ENCODE measurements around the gene ZNF487. TPM values are rescaled to one million over a fixed set of nuclear protein-coding genes. Genes with fewer than 3 reads are reported as not detected.

The ZNF487 gene
- total and polyA plus RNA-seq, 2 of the 13 experiments (the other 11 are each of a cell fraction or from before 2014, with no cell fraction given) = 7.4 to 8.8 TPM

DNA sequence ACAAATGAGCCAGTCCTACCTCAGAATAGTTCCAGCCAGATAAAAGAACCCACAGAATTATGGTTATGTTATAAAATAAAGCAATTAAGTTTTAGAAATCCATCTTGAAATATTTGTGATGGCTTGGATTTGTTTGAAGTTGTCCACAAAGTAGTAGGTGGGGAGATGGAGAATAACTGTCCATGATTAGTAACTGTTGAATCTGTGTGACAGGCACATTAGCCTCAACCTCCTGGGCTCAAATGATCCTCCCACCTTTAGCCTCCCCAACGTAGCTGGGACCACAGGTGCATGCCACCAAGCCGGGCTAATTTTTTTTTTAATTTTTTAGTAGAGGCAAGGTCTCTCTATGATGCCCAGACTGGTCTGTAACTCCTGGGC is 38.0 kb upstream of the ZNF487 start (continued):
- no peak for TF ChIP-seq JUN (CRISPR knock-in tag; IDR thresholded peaks at IDR 0.05)

GRCh38 chr10:43399320-43400310 is 37.3 kb upstream of the ZNF487 start:
- peaks cover 82% of the 10 kb centered on the region for H4K20me1 ChIP-seq (ENCODE audit: insufficient read depth, low read length)
- DNase-seq (ENCODE audit: low spot score) (peak; percentile 79), ATAC-seq (peak; percentile 3), FAIRE-seq (peak; percentile 56)
- ChIA-PET POLR2A (interaction anchor here (1.2 to 5.6 kb wide), 6 partner anchors 8 to 36 kb away, joined by 3 to 51 read pairs (median 22); partner anchors contain the start of genes HNRNPF and ZNF487), CTCF (ENCODE audit: low intra/inter-chr PET ratio, low total read pairs) (no interaction called here)
- BruUV-seq (replicated peaks) = no TSS peak
- H3K4me1 ChIP-seq (ENCODE audit: insufficient read depth, low read length) = peaks cover 79% of the 10 kb centered on the region
- peaks cover 90% of the 10 kb centered on the region for H3K79me2 ChIP-seq (ENCODE audit: insufficient read depth, low read length)
- H3K9ac ChIP-seq (ENCODE audit: insufficient read depth, low read depth, low read length) = peak overlapping the region; percentile 7; the same call in 1 of the 2 replicates
- no peaks in the 10 kb centered on the region; a peak in 1 of 5 replicates for H3K27me3 ChIP-seq (ENCODE audit: control insufficient read depth in 1 of 2, insufficient read depth in 2 of 2, low read length in 2 of 2)
- peak overlapping the region; percentile 73 for H3K4me2 ChIP-seq (ENCODE audit: low read depth, low read length)
- in situ Hi-C loops (cut with HindIII; ENCODE audit: extremely low pct_ligation_motif_present, low pct_unique_long_range_greater_than_20kb) = loop anchor here (25.0 kb wide), 1 partner anchor 1563 kb away; the partner anchor contains the start of gene RASSF4
- peaks cover 0 to 19% of the 10 kb centered on the region in 2 experiments; a peak in 4 of 5 replicates for H3K36me3 ChIP-seq (replicated peaks in 1 of 2; ENCODE audit: control insufficient read depth in 1 of 2, insufficient read depth in 2 of 2, low read length in 2 of 2)
- no peak overlapping the region for H2AFZ ChIP-seq (ENCODE audit: low read length)
- H3K9me3 ChIP-seq (ENCODE audit: low read length) = no peaks in the 10 kb centered on the region
- 59% methylated on average over 5 of the region's 5 CpGs for WGBS (ENCODE audit: low lambda C conversion rate)
- peak overlapping the region; percentile 99 for H3K27ac ChIP-seq (ENCODE audit: extremely low read length, insufficient read depth, low read length)
- H3K4me3 ChIP-seq (replicated peaks in 1 of 3; ENCODE audit: insufficient read depth in 1 of 3, low read depth in 2 of 3, low read length in 3 of 3) = peak overlapping the region in 2 of 3 experiments; percentile 55; a peak in 4 of 6 replicates
- intact Hi-C loops (cut with micrococcal nuclease; ENCODE audit: unreplicated experiment) = loop anchor here (1.0 to 5.0 kb wide), 2 partner anchors 8 to 38 kb away; partner anchors contain the start of gene ZNF487
- TF ChIP-seq ARNTL (CRISPR knock-in tag; IDR thresholded peaks at IDR 0.05) = peak; percentile 62; the same call in 1 of the 2 replicates
- TF ChIP-seq ZNF124 (CRISPR knock-in tag; IDR thresholded peaks at IDR 0.05) = no peak
- peak; percentile 59 for TF ChIP-seq ZFX (CRISPR knock-in tag; IDR thresholded peaks at IDR 0.05; ENCODE audit: low read depth)
- TF ChIP-seq ZNF331 (CRISPR knock-in tag; IDR thresholded peaks at IDR 0.05) = peak; percentile 48; the same call in 1 of the 2 replicates
- TF ChIP-seq ETV5 (CRISPR knock-in tag; IDR thresholded peaks at IDR 0.05; ENCODE audit: borderline replicate concordance) = peak; percentile 36; the same call in 1 of the 2 replicates
- TF ChIP-seq CEBPG (CRISPR knock-in tag; IDR thresholded peaks at IDR 0.05) = peak; percentile 97
- TF ChIP-seq, protein P1, sequence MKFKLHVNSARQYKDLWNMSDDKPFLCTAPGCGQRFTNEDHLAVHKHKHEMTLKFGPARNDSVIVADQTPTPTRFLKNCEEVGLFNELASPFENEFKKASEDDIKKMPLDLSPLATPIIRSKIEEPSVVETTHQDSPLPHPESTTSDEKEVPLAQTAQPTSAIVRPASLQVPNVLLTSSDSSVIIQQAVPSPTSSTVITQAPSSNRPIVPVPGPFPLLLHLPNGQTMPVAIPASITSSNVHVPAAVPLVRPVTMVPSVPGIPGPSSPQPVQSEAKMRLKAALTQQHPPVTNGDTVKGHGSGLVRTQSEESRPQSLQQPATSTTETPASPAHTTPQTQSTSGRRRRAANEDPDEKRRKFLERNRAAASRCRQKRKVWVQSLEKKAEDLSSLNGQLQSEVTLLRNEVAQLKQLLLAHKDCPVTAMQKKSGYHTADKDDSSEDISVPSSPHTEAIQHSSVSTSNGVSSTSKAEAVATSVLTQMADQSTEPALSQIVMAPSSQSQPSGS (CRISPR knock-in tag; IDR thresholded peaks at IDR 0.05) = peak; percentile 82; the same call in 1 of the 2 replicates
- TF ChIP-seq ZSCAN20 (CRISPR knock-in tag; IDR thresholded peaks at IDR 0.05; ENCODE audit: borderline replicate concordance) = no peak
- peak; percentile 65; the same call in 1 of the 2 replicates for TF ChIP-seq HDAC2 (CRISPR knock-in tag; IDR thresholded peaks at IDR 0.05)
- TF ChIP-seq SMC3 (IDR thresholded peaks at IDR 0.05; ENCODE audit: low read length) = peak; percentile 28; the same call in 1 of the 2 replicates
- TF ChIP-seq SALL1 (CRISPR knock-in tag; IDR thresholded peaks at IDR 0.05) = peak; percentile 79
- peak; percentile 51; the same call in 1 of the 2 replicates for TF ChIP-seq SOX13 (IDR thresholded peaks at IDR 0.05)
- peak in 1 of 2 experiments; percentile 79; a peak in 2 of 4 replicates for TF ChIP-seq SOX13 (CRISPR knock-in tag; conservative IDR thresholded peaks at IDR 0.05 in 1 of 2, IDR thresholded peaks at IDR 0.05 in 1 of 2)
- peak; percentile 56; the same call in 1 of the 2 replicates for TF ChIP-seq RFXAP (CRISPR knock-in tag; IDR thresholded peaks at IDR 0.05; ENCODE audit: borderline replicate concordance)
- TF ChIP-seq, protein P2, sequence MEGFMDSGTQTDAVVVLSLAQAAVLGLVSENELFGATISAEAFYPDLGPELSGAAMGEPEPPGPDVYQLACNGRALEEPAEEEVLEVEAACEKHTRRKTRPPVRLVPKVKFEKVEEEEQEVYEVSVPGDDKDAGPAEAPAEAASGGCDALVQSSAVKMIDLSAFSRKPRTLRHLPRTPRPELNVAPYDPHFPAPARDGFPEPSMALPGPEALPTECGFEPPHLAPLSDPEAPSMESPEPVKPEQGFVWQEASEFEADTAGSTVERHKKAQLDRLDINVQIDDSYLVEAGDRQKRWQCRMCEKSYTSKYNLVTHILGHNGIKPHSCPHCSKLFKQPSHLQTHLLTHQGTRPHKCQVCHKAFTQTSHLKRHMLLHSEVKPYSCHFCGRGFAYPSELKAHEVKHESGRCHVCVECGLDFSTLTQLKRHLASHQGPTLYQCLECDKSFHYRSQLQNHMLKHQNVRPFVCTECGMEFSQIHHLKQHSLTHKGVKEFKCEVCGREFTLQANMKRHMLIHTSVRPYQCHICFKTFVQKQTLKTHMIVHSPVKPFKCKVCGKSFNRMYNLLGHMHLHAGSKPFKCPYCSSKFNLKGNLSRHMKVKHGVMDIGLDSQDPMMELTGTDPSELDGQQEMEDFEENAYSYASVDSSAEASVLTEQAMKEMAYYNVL (CRISPR knock-in tag; IDR thresholded peaks at IDR 0.05; ENCODE audit: borderline replicate concordance) = 0 out of 2 replicates have a peak, but pooled peaks have one; percentile 28
- TF ChIP-seq ZNF557 (CRISPR knock-in tag; IDR thresholded peaks at IDR 0.05) = no peak
- 0 out of 2 replicates have a peak, but pooled peaks have one; percentile 52 for TF ChIP-seq DPF2 (CRISPR knock-in tag; IDR thresholded peaks at IDR 0.05; ENCODE audit: borderline replicate concordance, low read depth)

Measured in HepG2 (cell line).